Psoas muscle (tissue), 8 donors: Measurements from ENCODE around the gene LARP1. TPM values are rescaled to one million over a fixed set of nuclear protein-coding genes. Genes with fewer than 3 reads are reported as not detected.
"Not testable (repeated sequence)": the region's sequence is repeated elsewhere in the genome, so short reads cannot be mapped to it uniquely, and the experiment has no call there.

Experiments
- ATAC-seq, 4 donors: fragments of 200-7000 bp; cut with Tn5 transposase; one replicate each; pipeline ENCODE4 v1.9.1; 2020; ENCODE audit warnings: moderate library complexity in 3 of 4, mild to moderate bottlenecking in 2 of 4
- DNase-seq, 2 donors: peaks; one replicate each; pipeline ENCODE4 v3.0.0-alpha.2; 2020
- H3K27ac ChIP-seq: fragments of 200-600 bp; one replicate; pipeline ENCODE4 v1.8.0; 2022
- H3K27me3 ChIP-seq, 3 donors: fragments of 200-600 bp in 1 of 3; one replicate each; pipeline versions ENCODE4 v1.6.1 to v1.8.0; 2013 to 2022; ENCODE audit warnings: low read length in 2 of 3, mild to moderate bottlenecking in 2 of 3, moderate library complexity in 1 of 3; ENCODE audit not compliant: insufficient read depth in 3 of 3
- H3K36me3 ChIP-seq, 2 donors: fragments of 200-600 bp in 1 of 2; one replicate each; pipeline versions ENCODE4 v1.6.1 to v1.8.0; 2013 to 2022; ENCODE audit warnings: low read depth in 1 of 2, mild to moderate bottlenecking in 1 of 2, moderate library complexity in 1 of 2; ENCODE audit not compliant: insufficient read depth in 1 of 2
- H3K4me1 ChIP-seq: fragments of 200-600 bp; one replicate; pipeline ENCODE4 v1.8.0; 2022
- H3K4me3 ChIP-seq: fragments of 200-600 bp; one replicate; pipeline ENCODE4 v1.8.0; 2022; ENCODE audit warnings: mild to moderate bottlenecking
- H3K9me3 ChIP-seq: fragments of 200-600 bp; one replicate; pipeline ENCODE4 v1.8.0; 2022
- WGBS, 3 donors: extraction: QIAGEN DNeasy Blood & Tissue Kit; methylation state at CpG; one replicate each; pipeline versions ENCODE4 v1.1.6 to v1.1.7; 2013; 5-methylcytosine and 5-hydroxymethylcytosine counted together
- intact Hi-C, 2 donors: fragments of 100-400 bp; cut with DNase I; formaldehyde crosslinking; loops; one replicate each; pipeline versions ENCODE4 v1.11.0 to v1.14.2; 2022
- polyA plus RNA-seq, 3 donors: library from polyadenylated mRNA; stranded (reverse); fragments of 200-250 nt; gene quantifications; one replicate each; pipeline ENCODE4 v1.2.3, GENCODE V29; 2013
- total RNA-seq, 4 donors: library from RNA; stranded (reverse); fragmentation: NEBNext Ultra II Directional in 2 of 4; extraction: Animal tissue kit (Norgen Biotek cat#: 25700) in 2 of 4; gene quantifications; one replicate each; pipeline versions ENCODE4 v1.2.1 to v1.2.4, GENCODE V29; 2021 to 2023
- TF ChIP-seq, protein P1 (sequence below): fragments of 200-600 bp; IDR thresholded peaks from one replicate; pipeline ENCODE4 v1.8.0; 2022; ENCODE audit warnings: antibody characterized with exemption
- donor health status: healthy with polysubstance abuse.
- donor health status: DM: no; HTN: no; CAD: no; lungs with moderate emphysema.
- donor health status: Bipolar disorder and iron deficiency.
- donor health status: healthy.
- donor health status: DM: yes; HTN: yes; CAD: no.
- donor health status: DM: no; HTN: no; CAD: no.
- donor health status: DM: no; HTN: no; CAD: no.
- donor health status: DM: yes; HTN: yes; CAD: no.

The LARP1 gene
- total and polyA plus RNA-seq, 7 donors, result 34.1 to 173 (median 108) TPM

- Histone ChIP-seq H3K4me1 (no peaks in the 10 kb centered on the region), H3K36me3 (peaks cover 7 to 96% of the 10 kb centered on the region in 2 donors), H3K4me3 (no peak overlapping the region), H3K9me3 (no peaks in the 10 kb centered on the region), H3K27ac (no peak overlapping the region), H3K27me3 (no peaks in the 10 kb centered on the region)
- WGBS, 3 donors, result 77 to 80% (median 79%) methylated on average over 2 of the region's 2 CpGs
- ATAC-seq (no peak), DNase-seq (no peak)
- TF ChIP-seq, protein P1, sequence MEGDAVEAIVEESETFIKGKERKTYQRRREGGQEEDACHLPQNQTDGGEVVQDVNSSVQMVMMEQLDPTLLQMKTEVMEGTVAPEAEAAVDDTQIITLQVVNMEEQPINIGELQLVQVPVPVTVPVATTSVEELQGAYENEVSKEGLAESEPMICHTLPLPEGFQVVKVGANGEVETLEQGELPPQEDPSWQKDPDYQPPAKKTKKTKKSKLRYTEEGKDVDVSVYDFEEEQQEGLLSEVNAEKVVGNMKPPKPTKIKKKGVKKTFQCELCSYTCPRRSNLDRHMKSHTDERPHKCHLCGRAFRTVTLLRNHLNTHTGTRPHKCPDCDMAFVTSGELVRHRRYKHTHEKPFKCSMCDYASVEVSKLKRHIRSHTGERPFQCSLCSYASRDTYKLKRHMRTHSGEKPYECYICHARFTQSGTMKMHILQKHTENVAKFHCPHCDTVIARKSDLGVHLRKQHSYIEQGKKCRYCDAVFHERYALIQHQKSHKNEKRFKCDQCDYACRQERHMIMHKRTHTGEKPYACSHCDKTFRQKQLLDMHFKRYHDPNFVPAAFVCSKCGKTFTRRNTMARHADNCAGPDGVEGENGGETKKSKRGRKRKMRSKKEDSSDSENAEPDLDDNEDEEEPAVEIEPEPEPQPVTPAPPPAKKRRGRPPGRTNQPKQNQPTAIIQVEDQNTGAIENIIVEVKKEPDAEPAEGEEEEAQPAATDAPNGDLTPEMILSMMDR, result no peak
- intact Hi-C loops, result no loop called here
Observed at GRCh38 chr5:154818471-154819116, 63.4 kb downstream of the LARP1 start.

GRCh38 chr5:154819546-154819945 is 64.4 kb downstream of the LARP1 start:
- no peak overlapping the region for H3K27ac ChIP-seq
- WGBS, 3 donors, result 73 to 80% (median 74%) methylated on average over 7 of the region's 7 CpGs
- no peak for ATAC-seq
- no peak overlapping the region for H3K4me3 ChIP-seq
- intact Hi-C loops, result no loop called here
- no peaks in the 10 kb centered on the region for H3K9me3 ChIP-seq
- H3K4me1 ChIP-seq, result no peaks in the 10 kb centered on the region
- peaks cover 7 to 96% of the 10 kb centered on the region in 2 donors for H3K36me3 ChIP-seq
- no peak for DNase-seq
- TF ChIP-seq, protein P1, result no peak
- no peaks in the 10 kb centered on the region for H3K27me3 ChIP-seq

- no peak overlapping the region for H3K27ac ChIP-seq
- intact Hi-C loops, result no loop called here
Observed at GRCh38 chr5:154820383-154820782, 65.2 kb downstream of the LARP1 start.

DNA sequence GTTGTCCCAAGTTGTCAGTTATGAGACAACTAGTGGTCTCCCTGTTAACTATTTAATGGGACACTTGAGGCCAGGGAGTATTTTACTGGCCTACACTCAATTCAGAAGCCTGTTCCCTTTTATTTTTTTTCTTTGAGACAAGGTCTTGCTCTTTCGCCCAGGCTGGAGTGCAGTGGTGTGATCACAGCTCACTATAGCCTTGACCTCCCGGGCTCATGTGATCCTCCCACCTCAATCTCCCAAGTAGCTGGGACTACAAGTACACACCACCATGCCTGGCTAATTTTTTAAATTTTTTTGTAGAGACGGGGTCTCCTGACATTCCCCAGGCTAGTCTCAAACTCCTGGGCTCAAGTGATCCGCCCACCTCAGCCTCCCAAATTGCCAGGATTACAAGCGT is 67.7 kb downstream of the LARP1 start:
- ATAC-seq, H3K9me3 ChIP-seq, intact Hi-C loops, H3K27me3 ChIP-seq, H3K4me1 ChIP-seq, H3K27ac ChIP-seq, H3K4me3 ChIP-seq, DNase-seq: not testable (repeated sequence)
- 88 to 93% (median 89%) methylated on average over 5 of the region's 5 CpGs for WGBS, 3 donors
- peaks cover 4 to 72% of the 10 kb centered on the region in 2 donors for H3K36me3 ChIP-seq

More at GRCh38 chr5:154820383-154820782, 65.2 kb downstream of the LARP1 start:
- no peak for DNase-seq
- ATAC-seq, result no peak
- WGBS, 3 donors, result 64 to 88% (median 86%) methylated on average over 5 of the region's 5 CpGs
- no peaks in the 10 kb centered on the region for H3K27me3 ChIP-seq
- no peaks in the 10 kb centered on the region for H3K9me3 ChIP-seq
- no peak overlapping the region for H3K4me3 ChIP-seq
- H3K4me1 ChIP-seq, result no peaks in the 10 kb centered on the region
- TF ChIP-seq, protein P1, result no peak
- peaks cover 5 to 90% of the 10 kb centered on the region in 2 donors for H3K36me3 ChIP-seq

- TF ChIP-seq, protein P1, result no peak
- WGBS, 3 donors, result 79 to 83% (median 83%) methylated on average over 4 of the region's 4 CpGs
- H3K9me3 ChIP-seq, result no peaks in the 10 kb centered on the region
- DNase-seq (no peak), ATAC-seq (no peak)
- H3K36me3 ChIP-seq, result peaks cover 4 to 67% of the 10 kb centered on the region in 2 donors
- no peaks in the 10 kb centered on the region for H3K27me3 ChIP-seq
- H3K4me1 ChIP-seq, result no peaks in the 10 kb centered on the region
- H3K27ac ChIP-seq, result no peak overlapping the region
- no peak overlapping the region for H3K4me3 ChIP-seq
- intact Hi-C loops, result no loop called here
Observed at GRCh38 chr5:154823605-154824004, 68.4 kb downstream of the LARP1 start.
